Right ventricle myocardium superior (tissue), 1 donor: Measurements from ENCODE around the gene SMIM21. TPM values are rescaled to one million over a fixed set of nuclear protein-coding genes. Genes with fewer than 3 reads are reported as not detected.

Experiments
- ATAC-seq: fragments of 200-7000 bp; cut with Tn5 transposase; one replicate; pipeline ENCODE4 v1.9.1; 2020; ENCODE audit warnings: mild to moderate bottlenecking; ENCODE audit not compliant: poor library complexity
- DNase-seq: peaks from one replicate; pipeline ENCODE4 v3.0.0-alpha.2; 2020
- intact Hi-C: fragments of 100-400 bp; cut with DNase I; formaldehyde crosslinking; loops from one replicate; pipeline ENCODE4 v1.11.2; 2022
- long read RNA-seq: library from polyadenylated mRNA; unstranded; transcript quantifications from one replicate; pipeline ENCODE4 v2.0.0, GENCODE V29; 2021
- total RNA-seq: library from RNA; stranded (reverse); fragmentation: NEBNext Ultra II Directional; extraction: Animal tissue kit (Norgen Biotek cat#: 25700); gene quantifications from one replicate; pipeline ENCODE4 v1.2.1, GENCODE V29; 2021
- donor health status: DM: no; HTN: yes; CAD: no; lungs with severe emphysema.

The SMIM21 gene
- not detected for total RNA-seq
- long read RNA-seq = 0 reads

- intact Hi-C loops = no loop called here
- ATAC-seq = no peak
- no peak for DNase-seq
These were observed at the start of gene SMIM21 for GRCh38 chr18:75427603-75428002. TSS of gene SMIM21 (minus strand) at chr18:75427703. CDS start at chr18:75427563, 140 bp downstream.

DNA sequence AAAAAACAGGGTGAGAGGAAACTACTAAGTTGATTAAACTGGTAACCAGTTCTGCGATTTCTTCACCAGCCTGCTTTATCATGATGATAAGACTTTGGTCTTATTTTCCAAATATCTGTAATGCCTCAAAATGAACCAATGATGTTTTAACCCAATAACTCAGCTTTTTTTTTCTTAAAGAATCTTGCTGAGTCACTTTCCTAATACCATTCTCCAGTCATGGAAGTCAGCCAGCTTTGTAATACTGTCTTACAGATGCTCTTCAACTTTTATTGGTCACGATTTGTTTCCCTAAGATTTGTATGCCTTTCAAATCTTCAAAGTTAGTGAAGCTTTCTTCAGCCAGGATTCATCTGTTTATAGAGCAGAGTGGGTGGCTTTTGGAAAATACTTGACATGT lies 47.7 kb upstream of the SMIM21 start:
- DNase-seq (no peak), ATAC-seq (no peak)
- intact Hi-C loops = loop anchor here (5.0 kb wide), 1 partner anchor 818 kb away; no protein-coding TSS in a partner anchor

GRCh38 chr18:75474332-75474731 lies 46.8 kb upstream of the SMIM21 start:
- ATAC-seq = no peak
- intact Hi-C loops = no loop called here

GRCh38 chr18:75473316-75473715 lies 45.8 kb upstream of the SMIM21 start:
- ATAC-seq (no peak), DNase-seq (no peak)
- intact Hi-C loops = no loop called here

More at GRCh38 chr18:75474332-75474731, 46.8 kb upstream of the SMIM21 start:
- DNase-seq = no peak

- DNase-seq = no peak
- ATAC-seq = no peak
- intact Hi-C loops = no loop called here
These were observed 45.4 kb upstream of the SMIM21 start for GRCh38 chr18:75472906-75473305.

- ATAC-seq (no peak), DNase-seq (no peak)
- intact Hi-C loops = no loop called here
These were observed 44.9 kb upstream of the SMIM21 start for GRCh38 chr18:75472396-75472795.

DNA sequence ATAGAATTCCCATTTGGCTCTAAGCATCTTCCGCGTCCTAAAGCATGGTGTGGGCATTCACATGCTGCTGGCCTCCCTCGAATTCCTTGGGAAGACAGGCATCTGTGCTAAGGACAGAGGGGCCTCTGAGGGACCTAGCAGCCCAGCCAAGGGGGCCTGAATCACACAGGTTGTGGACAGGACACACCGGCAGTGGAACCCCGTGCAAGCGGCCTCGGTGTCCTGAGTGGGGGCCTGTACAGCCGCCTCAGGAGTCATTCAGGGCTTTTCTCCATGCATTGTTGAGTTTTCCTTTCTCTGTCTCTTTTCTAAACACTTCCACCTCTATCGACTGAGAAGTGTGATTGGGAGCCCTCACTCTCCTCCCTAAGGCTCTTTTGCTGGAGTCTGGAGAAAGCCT lies 44.3 kb upstream of the SMIM21 start:
- intact Hi-C loops = no loop called here
- no peak for ATAC-seq
- DNase-seq = no peak

GRCh38 chr18:75467851-75468250 lies 40.3 kb upstream of the SMIM21 start:
- ATAC-seq (no peak), DNase-seq (no peak)
- intact Hi-C loops = no loop called here

- intact Hi-C loops = no loop called here
- no peak for DNase-seq
- ATAC-seq = no peak
These were observed 39.8 kb upstream of the SMIM21 start for GRCh38 chr18:75467281-75467795.

DNA sequence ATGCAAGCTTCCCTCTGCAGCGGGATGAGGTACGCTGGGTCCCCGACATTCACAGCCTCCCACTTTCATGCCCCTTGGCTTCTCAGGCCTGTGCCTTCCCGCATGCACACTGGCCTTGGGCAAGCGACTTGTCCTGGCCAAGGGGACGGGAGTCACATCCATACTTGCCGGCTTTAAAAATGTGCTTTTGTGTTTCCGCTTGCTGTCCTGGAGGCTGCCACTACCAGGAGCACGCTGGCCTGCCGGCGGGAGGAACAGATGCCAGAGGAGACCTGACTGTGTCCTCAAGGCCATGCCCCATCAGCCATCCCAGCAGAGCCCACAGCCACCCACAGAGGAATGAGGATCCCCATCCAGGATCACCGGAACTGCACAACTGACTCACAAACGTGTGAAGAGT lies 36.9 kb upstream of the SMIM21 start:
- ATAC-seq (no peak), DNase-seq (no peak)
- intact Hi-C loops = no loop called here

DNA sequence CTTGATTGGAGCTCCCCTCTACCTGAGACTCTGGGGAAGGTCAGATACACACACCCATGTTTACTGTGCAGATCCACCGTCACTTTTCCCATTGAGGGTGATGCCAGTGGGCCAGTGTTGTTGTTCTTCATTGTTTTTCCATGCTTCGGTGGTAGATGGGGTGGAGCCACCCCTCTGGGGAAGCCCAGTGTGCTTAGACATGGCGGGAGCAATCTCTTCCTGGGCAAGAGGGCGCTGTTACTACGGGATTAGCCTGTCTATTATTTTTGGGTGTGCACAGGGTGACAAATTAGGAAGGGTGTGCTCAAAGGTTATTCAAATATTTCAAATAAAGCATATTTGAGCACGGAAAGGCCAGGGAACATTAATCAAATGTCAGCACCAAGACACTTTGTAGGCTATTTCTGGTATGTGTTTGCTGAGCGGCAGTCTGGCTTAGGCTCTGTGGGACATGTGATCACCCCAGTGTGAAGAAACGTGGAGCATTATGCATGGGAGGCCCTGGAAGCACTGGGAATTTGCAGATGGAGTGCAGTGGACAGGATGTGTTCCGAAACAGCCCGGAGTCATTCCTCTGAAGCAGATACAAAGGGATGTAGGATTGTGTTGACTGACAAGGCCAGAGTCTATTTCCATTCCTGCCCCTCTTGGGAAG lies 34.8 kb upstream of the SMIM21 start:
- peak; percentile 92 for ATAC-seq
- intact Hi-C loops = no loop called here
- no peak for DNase-seq

GRCh38 chr18:75456199-75456631 lies 28.7 kb upstream of the SMIM21 start:
- intact Hi-C loops = no loop called here
- DNase-seq (no peak), ATAC-seq (peak; percentile 45)

DNA sequence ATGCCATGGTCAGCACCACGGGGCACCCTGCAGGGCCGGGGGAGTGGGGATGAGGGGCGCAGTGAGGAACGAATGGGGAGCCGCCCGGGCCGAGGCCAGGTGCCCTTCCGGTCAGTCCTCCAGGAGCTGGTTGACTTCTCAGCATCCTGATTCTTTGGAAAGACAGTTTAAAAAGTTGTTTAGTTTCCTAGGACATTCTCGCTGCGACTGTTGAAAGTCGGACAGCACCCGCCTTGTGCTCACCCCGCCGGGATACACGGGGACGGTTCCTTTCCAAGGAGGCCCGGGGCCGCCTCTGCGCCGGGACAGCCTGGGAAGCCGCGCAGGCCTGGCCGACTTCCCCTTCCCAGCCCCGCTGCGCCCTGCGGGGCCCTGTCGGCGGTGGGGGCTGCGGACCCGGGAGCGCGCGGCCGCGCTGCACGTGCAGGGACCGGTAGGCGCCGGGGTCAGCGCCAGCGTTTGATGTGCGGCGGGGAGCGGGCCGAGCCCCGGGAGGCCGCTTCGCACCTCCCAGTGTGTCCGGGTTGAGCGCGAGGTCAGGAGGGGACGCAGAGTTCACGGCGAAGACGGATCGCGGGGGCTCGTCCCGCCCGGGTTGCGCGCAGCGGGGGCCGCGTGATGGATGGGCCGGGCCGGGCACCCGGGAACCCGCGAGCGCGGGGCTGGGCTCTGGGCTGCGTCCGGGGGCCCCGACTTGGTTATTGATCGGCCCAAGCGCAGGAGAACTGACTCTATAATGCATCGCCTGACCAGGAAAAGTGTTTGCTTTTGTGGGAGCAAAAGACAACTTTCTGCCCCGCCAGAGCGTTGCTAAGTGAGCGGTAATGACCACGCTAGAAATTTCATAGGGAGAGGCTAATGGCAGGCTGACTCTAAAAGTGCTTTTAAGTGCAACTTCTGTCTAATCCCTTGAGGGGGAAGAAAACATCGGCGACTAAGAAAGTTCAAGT lies 28.0 kb upstream of the SMIM21 start:
- intact Hi-C loops = no loop called here
- ATAC-seq (peak; percentile 91), DNase-seq (peak; percentile 47)

DNA sequence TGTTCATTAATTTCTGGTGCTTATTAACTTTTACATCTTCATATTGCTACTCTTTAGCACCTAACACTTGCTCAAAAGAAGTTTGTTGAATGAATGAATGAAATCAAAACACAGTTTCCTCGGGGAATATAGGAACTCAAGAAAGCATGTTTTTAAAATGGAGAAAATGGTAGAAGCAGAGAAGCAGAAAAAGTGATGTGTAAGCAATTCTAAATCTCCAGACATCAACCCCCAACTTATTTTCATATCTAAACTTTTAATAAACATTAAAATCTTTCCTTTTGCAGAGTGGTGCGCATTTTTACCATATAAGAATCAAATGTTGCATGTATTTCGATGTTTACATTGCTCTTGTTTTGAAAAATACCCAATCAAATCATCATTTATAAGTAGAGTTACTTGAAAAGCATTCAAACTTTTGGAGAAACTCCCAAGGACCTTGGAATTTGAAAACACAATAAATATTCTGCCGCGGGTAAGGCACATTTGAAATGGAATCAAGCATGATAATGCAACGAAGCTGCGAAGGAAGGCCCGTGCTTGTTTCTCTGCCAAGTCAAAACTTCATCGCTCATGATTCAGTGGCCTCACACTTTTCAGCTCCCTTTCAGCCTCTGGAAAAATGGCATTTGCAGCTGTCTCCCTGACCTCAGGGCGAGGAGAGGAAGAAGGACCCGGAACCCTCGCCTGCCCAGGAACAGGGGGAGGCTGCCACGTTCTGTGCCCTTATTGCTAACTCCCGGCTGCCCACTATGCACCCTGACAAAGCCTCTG lies 26.7 kb upstream of the SMIM21 start:
- no peak for ATAC-seq
- no peak for DNase-seq
- intact Hi-C loops = no loop called here

DNA sequence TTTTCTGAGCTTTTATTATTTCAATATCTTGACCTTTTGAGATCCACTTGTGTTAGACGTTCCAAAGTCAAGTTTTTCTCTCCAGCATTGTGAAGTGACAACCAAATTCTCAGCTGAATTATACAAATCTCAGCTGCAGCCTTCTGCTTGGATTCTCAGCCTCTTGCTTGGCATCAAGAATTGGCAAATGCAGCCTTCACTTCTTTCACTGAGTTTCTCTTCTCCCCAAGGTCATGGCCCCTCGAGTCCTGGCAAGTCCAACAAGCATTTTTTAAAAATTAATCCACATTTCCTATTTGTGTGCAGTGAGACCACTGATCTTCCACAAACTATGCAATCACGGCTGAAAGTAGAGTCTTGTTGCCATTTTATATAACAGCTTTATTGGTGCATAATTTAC lies 23.4 kb upstream of the SMIM21 start:
- ATAC-seq = no peak
- no peak for DNase-seq
- intact Hi-C loops = no loop called here

GRCh38 chr18:75441896-75442295 lies 14.4 kb upstream of the SMIM21 start:
- DNase-seq (no peak), ATAC-seq (no peak)
- intact Hi-C loops = no loop called here

GRCh38 chr18:75439348-75439747 lies 11.8 kb upstream of the SMIM21 start:
- DNase-seq (no peak), ATAC-seq (no peak)
- intact Hi-C loops = no loop called here

DNA sequence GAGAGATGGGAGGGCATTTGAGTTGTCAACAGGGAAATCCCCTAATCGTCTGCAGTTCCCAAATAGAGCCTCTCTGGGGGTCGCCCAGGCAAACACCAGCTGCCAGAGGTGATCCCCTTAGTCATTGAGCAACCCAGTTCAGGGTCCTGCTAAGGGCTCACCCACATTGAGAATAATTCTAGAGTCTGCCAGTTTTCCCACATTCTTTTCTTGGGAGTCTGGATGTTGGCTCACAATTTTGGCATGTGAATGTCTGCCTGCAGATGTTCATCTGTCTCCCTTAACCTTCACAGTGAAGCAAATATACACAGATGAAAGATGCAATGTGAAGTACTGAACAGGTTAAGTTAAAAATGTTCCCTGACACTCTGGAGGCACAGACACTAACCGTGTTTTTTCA lies 11.4 kb upstream of the SMIM21 start:
- intact Hi-C loops = no loop called here
- DNase-seq (no peak), ATAC-seq (no peak)

GRCh38 chr18:75437979-75438378 lies 10.5 kb upstream of the SMIM21 start:
- DNase-seq (no peak), ATAC-seq (no peak)
- intact Hi-C loops = no loop called here
